CD14-positive monocyte (primary cell): ENCODE results near the gene OR10J5. TPM values are rescaled to one million over a fixed set of nuclear protein-coding genes. Genes with fewer than 3 reads are reported as not detected.

Experiments
- DNase-seq, 3 donors: peaks; one replicate each; pipeline ENCODE4 v3.0.0-alpha.2; 2011 to 2022
- H2AFZ ChIP-seq: 2 replicates; pipeline ENCODE4 v1.6.0; 2012; ENCODE audit warnings: mild to moderate bottlenecking, low read depth, low read length, inconsistent platforms; ENCODE audit not compliant: insufficient read depth, poor library complexity, severe bottlenecking
- H3K27ac ChIP-seq, 2 donors: 1 replicate in 1 of 2; 2 replicates in 1 of 2; pipeline ENCODE4 v1.5.1; 2012 to 2013; ENCODE audit warnings: low read length in 2 of 2, control low read depth in 1 of 2, inconsistent platforms in 1 of 2, low read depth in 1 of 2, mild to moderate bottlenecking in 1 of 2
- H3K27me3 ChIP-seq, 2 donors: one replicate each; pipeline versions ENCODE4 v1.6.0 to v1.6.1; 2011 to 2013; ENCODE audit warnings: low read length in 2 of 2; ENCODE audit not compliant: control insufficient read depth in 2 of 2, insufficient read depth in 2 of 2
- H3K36me3 ChIP-seq, 2 donors: replicated peaks in 1 of 2; 1 replicate in 1 of 2; 2 replicates in 1 of 2; pipeline versions ENCODE4 v1.5.1 to v1.6.1; 2012 to 2013; ENCODE audit warnings: low read length in 2 of 2, control low read depth in 1 of 2, inconsistent platforms in 1 of 2, mild to moderate bottlenecking in 1 of 2; ENCODE audit not compliant: insufficient read depth in 2 of 2, control insufficient read depth in 1 of 2
- H3K4me1 ChIP-seq, 2 donors: 1 replicate in 1 of 2; 2 replicates in 1 of 2; pipeline versions ENCODE4 v1.5.1 to v1.6.1; 2012 to 2013; ENCODE audit warnings: low read length in 2 of 2, control low read depth in 1 of 2, inconsistent platforms in 1 of 2, mild to moderate bottlenecking in 1 of 2, moderate library complexity in 1 of 2; ENCODE audit not compliant: insufficient read depth in 2 of 2, control insufficient read depth in 1 of 2
- H3K4me2 ChIP-seq: replicated peaks from 2 replicates; pipeline ENCODE3; 2012; ENCODE audit warnings: low read length, moderate library complexity, mild to moderate bottlenecking; ENCODE audit not compliant: poor library complexity, severe bottlenecking; ENCODE audit errors: extremely low read depth
- H3K4me3 ChIP-seq, 3 experiments: fragments of 200-600 bp in 1 of 3; sonication (generic) in 1 of 3; replicated peaks in 1 of 3; 1 replicate in 2 of 3; 2 replicates in 1 of 3; pipeline ENCODE4 v1.5.1; 2011 to 2013; ENCODE audit warnings: low read length in 3 of 3, mild to moderate bottlenecking in 3 of 3, control low read depth in 2 of 3, low read depth in 2 of 3, inconsistent platforms in 1 of 3, moderate library complexity in 1 of 3
- H3K79me2 ChIP-seq: 2 replicates; pipeline ENCODE4 v1.6.0; 2012; ENCODE audit warnings: mild to moderate bottlenecking, control low read depth, inconsistent platforms, low read length, moderate library complexity; ENCODE audit not compliant: insufficient read depth
- H3K9ac ChIP-seq: 2 replicates; pipeline ENCODE4 v1.6.0; 2017; ENCODE audit warnings: low read length, mild to moderate bottlenecking; ENCODE audit not compliant: insufficient read depth, poor library complexity, severe bottlenecking
- H3K9me3 ChIP-seq, 2 donors: replicated peaks in 1 of 2; 1 replicate in 1 of 2; 2 replicates in 1 of 2; pipeline versions ENCODE4 v1.5.1 to v1.6.1; 2012 to 2013; ENCODE audit warnings: low read length in 2 of 2, control low read depth in 1 of 2; ENCODE audit not compliant: control insufficient read depth in 1 of 2, insufficient read depth in 1 of 2
- H4K20me1 ChIP-seq: 2 replicates; pipeline ENCODE4 v1.6.0; 2012; ENCODE audit warnings: mild to moderate bottlenecking, low read length, control low read depth, moderate library complexity; ENCODE audit not compliant: insufficient read depth
- H3K27ac Mint-ChIP-seq, 7 donors: one replicate each; pipeline ENCODE4 v1.8.0; 2020; ENCODE audit warnings: mild to moderate bottlenecking in 7 of 7, mixed read lengths in 7 of 7, moderate library complexity in 6 of 7, inconsistent platforms in 2 of 7
- H3K27me3 Mint-ChIP-seq, 3 donors: one replicate each; pipeline ENCODE4 v1.8.0; 2021 to 2022; ENCODE audit warnings: low read depth in 3 of 3, mild to moderate bottlenecking in 3 of 3, mixed read lengths in 3 of 3, moderate library complexity in 3 of 3, inconsistent platforms in 1 of 3
- H3K36me3 Mint-ChIP-seq, 2 donors: one replicate each; pipeline ENCODE4 v1.8.0; 2020; ENCODE audit warnings: mixed read lengths in 2 of 2, inconsistent platforms in 1 of 2, mild to moderate bottlenecking in 1 of 2
- H3K4me1 Mint-ChIP-seq: one replicate; pipeline ENCODE4 v1.8.0; 2020; ENCODE audit warnings: mild to moderate bottlenecking, mixed read lengths
- H3K4me3 Mint-ChIP-seq, 2 donors: one replicate each; pipeline ENCODE4 v1.8.0; 2020; ENCODE audit warnings: mild to moderate bottlenecking in 2 of 2, mixed read lengths in 2 of 2, moderate library complexity in 1 of 2
- H3K9me3 Mint-ChIP-seq, 7 donors: one replicate each; pipeline ENCODE4 v1.8.0; 2020 to 2022; ENCODE audit warnings: mixed read lengths in 7 of 7, mild to moderate bottlenecking in 6 of 7, moderate library complexity in 6 of 7, inconsistent platforms in 2 of 7
- WGBS: methylation state at CpG from one replicate; pipeline ENCODE4 v1.1.5; 2013; ENCODE audit warnings: missing lambda C conversion rate; ENCODE audit not compliant: insufficient coverage; 5-methylcytosine and 5-hydroxymethylcytosine counted together
- intact Hi-C, 2 donors: fragments of 100-400 bp; cut with micrococcal nuclease; formaldehyde crosslinking; loops; one replicate each; pipeline versions ENCODE4 v1.15.0 to v1.15.1; 2023
- polyA plus RNA-seq, 3 donors: library from polyadenylated mRNA; depleted of rRNA in 1 of 3; unstranded in 2 of 3; stranded (reverse) in 1 of 3; fragments of 300-500 nt in 2 of 3; fragments of >200 nt in 1 of 3; fragmentation: Illumina TruSeq in 2 of 3; gene quantifications; 1 replicate in 2 of 3; 2 replicates in 1 of 3; pipeline ENCODE4 v1.2.3, GENCODE V29; 2012 to 2021
- TF ChIP-seq, protein P1 (sequence below): fragments of 200-600 bp; IDR thresholded peaks from one replicate; pipeline ENCODE4 v1.8.0; 2022; ENCODE audit warnings: antibody characterized with exemption, mild to moderate bottlenecking

OR10J5 gene
- polyA plus RNA-seq, 3 donors: not detected

GRCh38 chr1:159493354-159493753, 42.5 kb downstream of the OR10J5 start:
- Mint-ChIP-seq H3K4me1 (no peaks in the 10 kb centered on the region), H3K36me3 (no peaks in the 10 kb centered on the region), H3K4me3 (no peak overlapping the region), H3K9me3 (peaks cover 6 to 22% (median 11%) of the 10 kb centered on the region in 7 donors), H3K27ac (no peak overlapping the region), H3K27me3 (peaks cover 0 to 2% (median 1%) of the 10 kb centered on the region in 3 donors)
- TF ChIP-seq, protein P1, sequence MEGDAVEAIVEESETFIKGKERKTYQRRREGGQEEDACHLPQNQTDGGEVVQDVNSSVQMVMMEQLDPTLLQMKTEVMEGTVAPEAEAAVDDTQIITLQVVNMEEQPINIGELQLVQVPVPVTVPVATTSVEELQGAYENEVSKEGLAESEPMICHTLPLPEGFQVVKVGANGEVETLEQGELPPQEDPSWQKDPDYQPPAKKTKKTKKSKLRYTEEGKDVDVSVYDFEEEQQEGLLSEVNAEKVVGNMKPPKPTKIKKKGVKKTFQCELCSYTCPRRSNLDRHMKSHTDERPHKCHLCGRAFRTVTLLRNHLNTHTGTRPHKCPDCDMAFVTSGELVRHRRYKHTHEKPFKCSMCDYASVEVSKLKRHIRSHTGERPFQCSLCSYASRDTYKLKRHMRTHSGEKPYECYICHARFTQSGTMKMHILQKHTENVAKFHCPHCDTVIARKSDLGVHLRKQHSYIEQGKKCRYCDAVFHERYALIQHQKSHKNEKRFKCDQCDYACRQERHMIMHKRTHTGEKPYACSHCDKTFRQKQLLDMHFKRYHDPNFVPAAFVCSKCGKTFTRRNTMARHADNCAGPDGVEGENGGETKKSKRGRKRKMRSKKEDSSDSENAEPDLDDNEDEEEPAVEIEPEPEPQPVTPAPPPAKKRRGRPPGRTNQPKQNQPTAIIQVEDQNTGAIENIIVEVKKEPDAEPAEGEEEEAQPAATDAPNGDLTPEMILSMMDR: no peak
- no peak overlapping the region for H3K4me3 ChIP-seq
- peaks cover 0 to 11% of the 10 kb centered on the region in 2 donors for H3K9me3 ChIP-seq
- H3K4me1 ChIP-seq: no peaks in the 10 kb centered on the region
- 90% methylated on average over 7 of the region's 11 CpGs for WGBS
- H2AFZ ChIP-seq: no peak overlapping the region
- H3K27ac ChIP-seq: no peak overlapping the region
- H3K36me3 ChIP-seq: no peaks in the 10 kb centered on the region
- H4K20me1 ChIP-seq: no peaks in the 10 kb centered on the region
- H3K27me3 ChIP-seq: no peaks in the 10 kb centered on the region
- H3K79me2 ChIP-seq: no peaks in the 10 kb centered on the region
- no peak overlapping the region for H3K4me2 ChIP-seq
- intact Hi-C loops: no loop called here
- no peak for DNase-seq
- H3K9ac ChIP-seq: no peak overlapping the region

GRCh38 chr1:159492575-159493323, 43.1 kb downstream of the OR10J5 start:
- no peaks in the 10 kb centered on the region for H3K27me3 ChIP-seq
- no peak overlapping the region for H2AFZ ChIP-seq
- no peaks in the 10 kb centered on the region for H3K36me3 Mint-ChIP-seq
- H3K4me1 ChIP-seq: no peaks in the 10 kb centered on the region
- no peak overlapping the region for H3K4me3 ChIP-seq
- H3K9me3 Mint-ChIP-seq: peaks cover 6 to 17% (median 9%) of the 10 kb centered on the region in 7 donors
- peaks cover 0 to 11% of the 10 kb centered on the region in 2 donors for H3K9me3 ChIP-seq
- no peak overlapping the region for H3K27ac ChIP-seq
- H4K20me1 ChIP-seq: no peaks in the 10 kb centered on the region
- intact Hi-C loops: no loop called here
- TF ChIP-seq, protein P1: no peak
- H3K36me3 ChIP-seq: no peaks in the 10 kb centered on the region
- H3K4me1 Mint-ChIP-seq: no peaks in the 10 kb centered on the region
- WGBS: 29% methylated on average over 1 of the region's 5 CpGs
- H3K27me3 Mint-ChIP-seq: peaks cover 0 to 2% (median 1%) of the 10 kb centered on the region in 3 donors
- no peak overlapping the region for H3K4me2 ChIP-seq
- H3K9ac ChIP-seq: no peak overlapping the region
- H3K27ac Mint-ChIP-seq: no peak overlapping the region
- H3K79me2 ChIP-seq: no peaks in the 10 kb centered on the region
- H3K4me3 Mint-ChIP-seq: no peak overlapping the region
- DNase-seq: no peak

Other genes starting within 250 kb of the OR10J5 start
- 10 to 100 TPM in 2 of 3 donors, 1 to 10 TPM in 1; 8.4 to 29.6 (median 11.8) TPM for gene FCER1A, start 233.7 kb downstream of the OR10J5 start, polyA plus RNA-seq
- gene OR10J4, start 103.8 kb downstream of the OR10J5 start, polyA plus RNA-seq: not detected
- gene OR10J1, start 96.3 kb downstream of the OR10J5 start, polyA plus RNA-seq: not detected
- not detected for gene APCS, start 51.8 kb upstream of the OR10J5 start, polyA plus RNA-seq
- not detected for gene CRP, start 178.6 kb upstream of the OR10J5 start, polyA plus RNA-seq
- gene DUSP23, start 245.0 kb upstream of the OR10J5 start, polyA plus RNA-seq: 100 to 1,000 TPM in 1 of 3 donors, 10 to 100 TPM in 2; 37.3 to 136 (median 97.8) TPM